Fibroblast of skin of abdomen (primary cell): ENCODE data around the gene PLEKHO2.

Experiments used
- DNase-seq: peaks from one replicate; pipeline ENCODE4 v3.0.0-alpha.2; 2013

Gene PLEKHO2

GRCh38 chr15:64893481-64894394 lies 52.0 kb downstream of the PLEKHO2 start:
- peak; percentile 97 for DNase-seq

GRCh38 chr15:64894395-64895056 lies 52.8 kb downstream of the PLEKHO2 start:
- DNase-seq, result no peak

GRCh38 chr15:64895285-64896065 lies 53.8 kb downstream of the PLEKHO2 start:
- no peak for DNase-seq

- no peak for DNase-seq
Measured at GRCh38 chr15:64896371-64897069, 54.8 kb downstream of the PLEKHO2 start.

GRCh38 chr15:64897345-64897985 lies 55.8 kb downstream of the PLEKHO2 start:
- DNase-seq, result peak; percentile 79

- no peak for DNase-seq
Measured at GRCh38 chr15:64898406-64898805, 56.7 kb downstream of the PLEKHO2 start.

- DNase-seq, result no peak
Measured at GRCh38 chr15:64901141-64901540, 59.4 kb downstream of the PLEKHO2 start.

GRCh38 chr15:64901914-64902313 lies 60.2 kb downstream of the PLEKHO2 start:
- DNase-seq, result no peak

- DNase-seq, result no peak
Measured at GRCh38 chr15:64902863-64903262, 61.1 kb downstream of the PLEKHO2 start.

- no peak for DNase-seq
Measured at GRCh38 chr15:64903326-64903950, 61.7 kb downstream of the PLEKHO2 start.

GRCh38 chr15:64904189-64904588 lies 62.5 kb downstream of the PLEKHO2 start:
- no peak for DNase-seq

GRCh38 chr15:64905119-64905831 lies 63.6 kb downstream of the PLEKHO2 start:
- peak; percentile 70 for DNase-seq

GRCh38 chr15:64905941-64906340 lies 64.2 kb downstream of the PLEKHO2 start:
- DNase-seq, result no peak

- no peak for DNase-seq
Measured at GRCh38 chr15:64906402-64906801, 64.7 kb downstream of the PLEKHO2 start.

- no peak for DNase-seq
Measured at GRCh38 chr15:64907991-64908390, 66.3 kb downstream of the PLEKHO2 start.

- DNase-seq, result no peak
Measured at GRCh38 chr15:64909546-64909945, 67.8 kb downstream of the PLEKHO2 start.

- DNase-seq, result peak; percentile 51
Measured at GRCh38 chr15:64911311-64912186, 69.8 kb downstream of the PLEKHO2 start, which contains the start of gene ANKDD1A. Gene ANKDD1A (plus strand): TSS chr15:64911902. CDS start chr15:64911931, 29 bp downstream.

GRCh38 chr15:64912379-64913325 lies 70.9 kb downstream of the PLEKHO2 start:
- DNase-seq, result no peak
